ENCODE data around the gene KLHL7.

- TF ChIP-seq POLR2A (IDR thresholded peaks at IDR 0.05; ENCODE audit: extremely low read depth, insufficient read length) (no peak), CTCF (IDR thresholded peaks at IDR 0.05; ENCODE audit: low read depth, low read length) (no peak), MAX (IDR thresholded peaks at IDR 0.05; ENCODE audit: low read depth, low read length) (no peak), MYC (IDR thresholded peaks at IDR 0.05; ENCODE audit: low read depth, low read length) (no peak)
These were observed 102.7 kb downstream of the KLHL7 start for GRCh38 chr7:23208316-23208715.

Measured in NB4 (cell line).